H1 (cell line): ENCODE results near the gene CPED1.

ENCODE experiments used
- CEBPB ChIP-seq: IDR thresholded peaks from 2 replicates; pipeline ENCODE4 v1.6.1; 2012; ENCODE audit warnings: low read depth, low read length
- CREB1 ChIP-seq: IDR thresholded peaks from 2 replicates; pipeline ENCODE4 v1.6.1; 2012; ENCODE audit warnings: inconsistent platforms
- CTCF ChIP-seq, 3 experiments: IDR thresholded peaks; 1 replicate in 2 of 3; 2 replicates in 1 of 3; pipeline versions ENCODE4 v1.5.1 to v1.6.1; 2011; ENCODE audit warnings: low read length in 3 of 3, mild to moderate bottlenecking in 3 of 3, inconsistent platforms in 2 of 3, low read depth in 1 of 3, moderate library complexity in 1 of 3; ENCODE audit not compliant: insufficient read depth in 1 of 3; ENCODE audit errors: control extremely low read depth in 1 of 3
- EP300 ChIP-seq, 2 experiments: IDR thresholded peaks; 1 replicate in 1 of 2; 2 replicates in 1 of 2; pipeline ENCODE4 v1.6.1; 2011 to 2012; ENCODE audit warnings: low read depth in 2 of 2, low read length in 2 of 2, mild to moderate bottlenecking in 2 of 2, borderline replicate concordance in 1 of 2, inconsistent platforms in 1 of 2, moderate library complexity in 1 of 2
- EZH2 ChIP-seq: fragments of 200-600 bp; sonication (generic); IDR thresholded peaks from 2 replicates; pipeline ENCODE4 v1.7.1; 2012; ENCODE audit warnings: low read depth, mild to moderate bottlenecking, moderate library complexity, low read length, inconsistent platforms; ENCODE audit not compliant: severe bottlenecking
- MAFK ChIP-seq: IDR thresholded peaks from 2 replicates; pipeline ENCODE4 v1.6.1; 2012; ENCODE audit warnings: low read depth, mild to moderate bottlenecking, improper control_type of control experiment, low read length
- NRF1 ChIP-seq: IDR thresholded peaks from 2 replicates; pipeline ENCODE4 v1.6.1; 2011; ENCODE audit warnings: mild to moderate bottlenecking, low read depth, low read length, improper control_type of control experiment
- POLR2A ChIP-seq, 2 experiments: IDR thresholded peaks; 1 replicate in 1 of 2; 2 replicates in 1 of 2; pipeline ENCODE4 v1.6.1; 2011; ENCODE audit warnings: low read depth in 2 of 2, low read length in 2 of 2, mild to moderate bottlenecking in 2 of 2; ENCODE audit errors: control extremely low read depth in 1 of 2
- POU5F1 ChIP-seq: IDR thresholded peaks from 2 replicates; pipeline ENCODE4 v1.6.1; 2011; ENCODE audit warnings: low read depth, mild to moderate bottlenecking, low read length, moderate library complexity
- SP1 ChIP-seq: IDR thresholded peaks from 2 replicates; pipeline ENCODE4 v1.6.1; 2011; ENCODE audit warnings: low read depth, low read length
- TAF1 ChIP-seq: IDR thresholded peaks from 2 replicates; pipeline ENCODE4 v1.6.1; 2011; ENCODE audit warnings: mild to moderate bottlenecking, low read depth, low read length
- TEAD4 ChIP-seq: IDR thresholded peaks from 2 replicates; pipeline ENCODE4 v1.6.1; 2012; ENCODE audit warnings: low read depth, low read length, inconsistent platforms, mixed read lengths
- YY1 ChIP-seq: IDR thresholded peaks from 2 replicates; pipeline ENCODE4 v1.6.1; 2011; ENCODE audit warnings: low read depth, mild to moderate bottlenecking, low read length
- TF ChIP-seq, protein P1 (sequence below): IDR thresholded peaks from 2 replicates; pipeline ENCODE4 v1.6.1; 2011; ENCODE audit warnings: low read length, improper control_type of control experiment

GRCh38 chr7:121038717-121039509 lies 50.4 kb downstream of the CPED1 start:
- TF ChIP-seq POLR2A (IDR thresholded peaks at IDR 0.05; ENCODE audit: control extremely low read depth in 1 of 2, low read depth in 2 of 2, low read length in 2 of 2) (no peak), CREB1 (no peak), EP300 (IDR thresholded peaks at IDR 0.05; ENCODE audit: borderline replicate concordance in 1 of 2, low read depth in 2 of 2, low read length in 2 of 2) (no peak), CTCF (IDR thresholded peaks at IDR 0.05; ENCODE audit: control extremely low read depth in 1 of 3, insufficient read depth in 1 of 3, low read depth in 1 of 3, low read length in 3 of 3) (no peak), TEAD4 (no peak), NRF1 (no peak), YY1 (no peak), TAF1 (no peak), CEBPB (no peak), SP1 (no peak), POU5F1 (no peak), MAFK (no peak), EZH2 (no peak)
- TF ChIP-seq, protein P1, sequence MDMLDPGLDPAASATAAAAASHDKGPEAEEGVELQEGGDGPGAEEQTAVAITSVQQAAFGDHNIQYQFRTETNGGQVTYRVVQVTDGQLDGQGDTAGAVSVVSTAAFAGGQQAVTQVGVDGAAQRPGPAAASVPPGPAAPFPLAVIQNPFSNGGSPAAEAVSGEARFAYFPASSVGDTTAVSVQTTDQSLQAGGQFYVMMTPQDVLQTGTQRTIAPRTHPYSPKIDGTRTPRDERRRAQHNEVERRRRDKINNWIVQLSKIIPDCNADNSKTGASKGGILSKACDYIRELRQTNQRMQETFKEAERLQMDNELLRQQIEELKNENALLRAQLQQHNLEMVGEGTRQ: no peak
